Activated CD8-positive, alpha-beta T cell treated with anti-CD3 and anti-CD28 coated beads for 36 hours (primary cell): ENCODE measurements around the gene OR5H14. TPM values are rescaled to one million over a fixed set of nuclear protein-coding genes. Genes with fewer than 3 reads are reported as not detected.

ENCODE experiments used
- ATAC-seq: fragments of 200-7000 bp; cut with Tn5 transposase; one replicate; pipeline ENCODE4 v1.10.0; 2021; ENCODE audit warnings: mild to moderate bottlenecking, moderate library complexity
- CTCF ChIA-PET: fragments of 350-600 bp; sonication (Branson Sonifier 250); formaldehyde crosslinking; loops from one replicate; lab custom pipeline; 2021; ENCODE audit warnings: antibody characterized with exemption; lab: Charles Lee
- POLR2A ChIA-PET: fragments of 350-600 bp; sonication (Branson Sonifier 250); formaldehyde crosslinking; loops from one replicate; lab custom pipeline; 2021; ENCODE audit warnings: antibody characterized with exemption; lab: Charles Lee
- DNase-seq: peaks from one replicate; pipeline ENCODE4 v3.0.0-alpha.2; 2020
- H3K27ac Mint-ChIP-seq: one replicate; pipeline ENCODE4 v1.8.0; 2021; ENCODE audit warnings: mild to moderate bottlenecking, mixed read lengths
- H3K27me3 Mint-ChIP-seq: one replicate; pipeline ENCODE4 v1.8.0; 2021; ENCODE audit warnings: mixed read lengths
- H3K36me3 Mint-ChIP-seq: one replicate; pipeline ENCODE4 v1.8.0; 2021; ENCODE audit warnings: low read depth, mixed read lengths
- H3K4me1 Mint-ChIP-seq: one replicate; pipeline ENCODE4 v1.8.0; 2021; ENCODE audit warnings: low read depth, mixed read lengths
- H3K4me3 Mint-ChIP-seq: one replicate; pipeline ENCODE4 v1.8.0; 2021; ENCODE audit warnings: mild to moderate bottlenecking, moderate library complexity, mixed read lengths
- H3K9me3 Mint-ChIP-seq: one replicate; pipeline ENCODE4 v1.8.0; 2021; ENCODE audit warnings: mixed read lengths
- CTCF ChIP-seq: fragments of 200-600 bp; IDR thresholded peaks from one replicate; pipeline ENCODE4 v1.8.0; 2022; ENCODE audit warnings: antibody characterized with exemption, mild to moderate bottlenecking
- intact Hi-C: fragments of 100-400 bp; cut with micrococcal nuclease; formaldehyde crosslinking; loops from one replicate; pipeline ENCODE4 v1.10.0; 2022
- total RNA-seq, 2 experiments: library from RNA; stranded (reverse); gene quantifications; one replicate each; pipeline ENCODE4 v1.2.3, GENCODE V29; 2021

The OR5H14 gene
- not detected for total RNA-seq

DNA sequence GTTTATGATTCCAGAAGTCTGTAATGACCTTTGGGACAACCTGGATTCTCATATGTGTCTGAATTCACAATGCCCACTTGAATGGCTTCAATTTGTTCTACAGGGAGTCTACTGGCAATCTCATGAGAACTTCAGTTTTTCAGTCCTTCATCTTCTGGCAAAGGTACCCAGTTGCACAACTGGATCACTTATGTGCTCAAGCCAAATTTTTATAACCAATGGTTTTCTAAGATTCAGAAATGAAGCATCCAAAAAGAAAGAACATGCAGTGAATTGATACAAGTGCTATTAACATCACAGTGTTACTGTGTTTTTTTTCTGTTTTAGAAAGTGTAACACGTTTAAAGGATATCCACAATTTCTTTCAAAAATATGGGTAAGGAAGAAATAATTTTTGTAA, at the start of gene OR5H14:
Gene OR5H14, plus strand, starts transcription at position 301 of the 400 bp plus-strand sequence. CDS start 1,907 bp downstream, outside the sequence.
- Mint-ChIP-seq H3K27ac (no peak within 1 kb of the TSS), H3K36me3 (no peaks in the 10 kb centered on the region), H3K27me3 (peaks cover 2% of the 10 kb centered on the region), H3K4me3 (no peak within 1 kb of the TSS), H3K9me3 (no peaks in the 10 kb centered on the region), H3K4me1 (no peaks in the 10 kb centered on the region)
- intact Hi-C loops: no loop called here
- CTCF ChIA-PET: no interaction called here
- POLR2A ChIA-PET: no interaction called here
- ATAC-seq: no peak
- DNase-seq: no peak
- TF ChIP-seq CTCF: no peak

- Mint-ChIP-seq H3K9me3 (no peaks in the 10 kb centered on the region), H3K36me3 (no peaks in the 10 kb centered on the region), H3K4me1 (no peaks in the 10 kb centered on the region), H3K27me3 (no peaks in the 10 kb centered on the region), H3K4me3 (no peak overlapping the region), H3K27ac (no peak overlapping the region)
- ATAC-seq (no peak), DNase-seq (no peak)
- ChIA-PET CTCF (no interaction called here), POLR2A (no interaction called here)
- intact Hi-C loops: no loop called here
- TF ChIP-seq CTCF: no peak
Measured at GRCh38 chr3:98099848-98100247, 47.4 kb upstream of the OR5H14 start.

DNA sequence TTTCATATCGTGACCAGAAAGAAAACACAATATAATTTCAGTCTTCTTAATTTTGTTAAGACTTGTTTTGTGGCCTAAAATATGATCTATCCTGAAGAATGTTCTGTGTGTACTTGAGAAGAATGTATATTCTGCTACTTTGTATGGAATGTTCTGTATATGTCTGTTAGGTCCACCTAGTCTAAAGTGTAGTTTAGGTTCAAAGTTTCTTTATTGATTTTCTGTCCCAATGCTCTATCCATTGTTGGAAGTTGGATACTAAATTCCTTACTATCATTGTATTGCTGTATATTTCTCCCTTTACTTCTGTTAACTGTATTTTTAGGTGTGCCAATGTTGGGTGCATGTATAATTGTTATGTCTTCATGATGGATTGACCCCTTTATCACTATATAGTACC, 39.1 kb upstream of the OR5H14 start:
- no peak overlapping the region for H3K4me3 Mint-ChIP-seq
- ChIA-PET CTCF (no interaction called here), POLR2A (no interaction called here)
- intact Hi-C loops: no loop called here
- no peak overlapping the region for H3K27ac Mint-ChIP-seq
- no peak for ATAC-seq
- H3K9me3 Mint-ChIP-seq: peaks cover 3% of the 10 kb centered on the region
- no peaks in the 10 kb centered on the region for H3K4me1 Mint-ChIP-seq
- no peaks in the 10 kb centered on the region for H3K27me3 Mint-ChIP-seq
- no peaks in the 10 kb centered on the region for H3K36me3 Mint-ChIP-seq
- no peak for TF ChIP-seq CTCF
- no peak for DNase-seq

DNA sequence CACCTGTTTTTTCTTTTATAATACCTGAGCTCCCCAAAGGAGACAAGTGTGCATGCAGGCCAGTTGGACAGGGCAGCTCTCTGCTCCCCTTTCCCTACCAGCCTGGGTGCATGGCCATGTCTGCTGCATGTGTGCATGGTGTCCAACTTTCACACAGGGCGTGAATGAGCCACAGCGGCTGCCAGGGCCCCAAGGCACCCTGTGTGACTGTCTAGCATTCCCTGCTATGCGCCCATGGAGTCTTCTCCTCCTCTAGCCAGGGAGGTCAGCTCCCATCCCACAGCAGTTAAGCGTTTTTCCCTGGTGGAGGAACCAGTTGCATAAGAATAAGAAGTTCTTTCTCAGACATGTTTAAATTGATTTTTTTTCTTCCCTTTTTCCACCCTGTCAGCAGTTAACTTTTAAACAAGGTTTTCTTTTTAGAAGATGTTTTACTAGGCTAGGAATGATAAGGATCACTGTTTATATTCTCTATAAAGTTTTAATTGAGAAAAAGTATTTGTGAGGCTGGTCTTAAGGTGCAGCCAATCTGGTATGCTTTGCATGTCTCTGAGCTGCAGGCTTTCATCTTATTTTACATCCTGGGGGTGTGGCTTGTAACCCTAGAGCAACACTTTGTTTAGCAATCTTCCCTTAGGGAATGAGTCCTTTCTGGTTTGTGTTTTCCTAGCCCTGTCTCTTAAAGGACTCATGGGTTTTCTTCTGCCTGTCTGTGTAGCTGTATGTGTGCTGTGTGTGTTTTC, 37.3 kb upstream of the OR5H14 start:
- no peaks in the 10 kb centered on the region for H3K36me3 Mint-ChIP-seq
- H3K4me1 Mint-ChIP-seq: no peaks in the 10 kb centered on the region
- POLR2A ChIA-PET: no interaction called here
- ATAC-seq (no peak), DNase-seq (no peak)
- no peak for TF ChIP-seq CTCF
- intact Hi-C loops: no loop called here
- no peak overlapping the region for H3K4me3 Mint-ChIP-seq
- peaks cover 3% of the 10 kb centered on the region for H3K9me3 Mint-ChIP-seq
- no peaks in the 10 kb centered on the region for H3K27me3 Mint-ChIP-seq
- H3K27ac Mint-ChIP-seq: no peak overlapping the region
- CTCF ChIA-PET: no interaction called here

DNA sequence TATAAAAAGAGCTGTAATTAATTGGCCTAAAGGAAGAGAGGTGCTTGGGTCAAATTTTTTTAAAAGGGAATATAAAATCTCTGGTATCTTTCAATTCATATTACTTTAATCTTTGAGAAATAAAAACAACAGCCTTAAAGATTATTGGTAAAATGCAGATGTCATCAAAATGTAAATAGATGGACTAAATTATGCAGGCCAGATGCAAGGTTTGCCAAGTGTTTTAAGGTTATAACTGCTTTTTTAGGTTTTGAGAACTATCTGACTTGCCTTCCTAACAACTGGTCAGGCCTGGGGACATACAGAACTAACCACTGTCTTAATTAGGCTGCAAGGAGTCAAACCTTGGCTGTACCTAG, 36.8 kb upstream of the OR5H14 start:
- Mint-ChIP-seq H3K36me3 (no peaks in the 10 kb centered on the region), H3K4me1 (no peaks in the 10 kb centered on the region), H3K27ac (no peak overlapping the region), H3K9me3 (peaks cover 3% of the 10 kb centered on the region), H3K27me3 (no peaks in the 10 kb centered on the region), H3K4me3 (no peak overlapping the region)
- POLR2A ChIA-PET: no interaction called here
- TF ChIP-seq CTCF: no peak
- no peak for DNase-seq
- ATAC-seq: no peak
- CTCF ChIA-PET: no interaction called here
- intact Hi-C loops: no loop called here
